Mesenchymal stem cell (in vitro differentiated cells and primary cell): Measurements from ENCODE around the gene STX18.
A peak's percentile ranks its signal among the peaks of the same experiment; 100 is the strongest.

Experiments used
- DNase-seq: peaks from one replicate; pipeline ENCODE4 v3.0.0-alpha.2; 2013
- H2AFZ ChIP-seq: one replicate; pipeline ENCODE4 v1.6.1; 2013; ENCODE audit warnings: low read depth, mild to moderate bottlenecking, control low read depth, inconsistent platforms, low read length, moderate library complexity
- H2AK5ac ChIP-seq: 2 replicates; pipeline ENCODE4 v1.6.1; 2013; ENCODE audit warnings: low read length, moderate library complexity, mild to moderate bottlenecking, inconsistent platforms; ENCODE audit not compliant: severe bottlenecking
- H2BK120ac ChIP-seq: one replicate; pipeline ENCODE4 v1.6.1; 2013; ENCODE audit warnings: low read depth, mild to moderate bottlenecking, inconsistent platforms, low read length, moderate library complexity
- H2BK12ac ChIP-seq, 2 experiments: one replicate each; pipeline ENCODE4 v1.6.1; 2013; ENCODE audit warnings: inconsistent platforms in 2 of 2, low read length in 2 of 2, mild to moderate bottlenecking in 2 of 2, moderate library complexity in 2 of 2, control low read depth in 1 of 2
- H2BK15ac ChIP-seq: one replicate; pipeline ENCODE4 v1.6.1; 2013; ENCODE audit warnings: mild to moderate bottlenecking, low read depth, inconsistent platforms; ENCODE audit not compliant: poor library complexity, severe bottlenecking
- H2BK5ac ChIP-seq: 2 replicates; pipeline ENCODE4 v1.6.1; 2013; ENCODE audit warnings: low read depth, mild to moderate bottlenecking, low read length, control low read depth, inconsistent platforms; ENCODE audit not compliant: poor library complexity, severe bottlenecking
- H3K14ac ChIP-seq, 2 experiments: one replicate each; pipeline ENCODE4 v1.6.1; 2013; ENCODE audit warnings: inconsistent platforms in 2 of 2, low read length in 2 of 2, control low read depth in 1 of 2, mild to moderate bottlenecking in 1 of 2, moderate library complexity in 1 of 2
- H3K18ac ChIP-seq, 2 experiments: one replicate each; pipeline ENCODE4 v1.6.1; 2013; ENCODE audit warnings: inconsistent platforms in 2 of 2, low read length in 2 of 2, control low read depth in 1 of 2, low read depth in 1 of 2, mild to moderate bottlenecking in 1 of 2
- H3K23ac ChIP-seq, 2 experiments: one replicate each; pipeline ENCODE4 v1.6.1; 2013; ENCODE audit warnings: inconsistent platforms in 2 of 2, low read length in 2 of 2, mild to moderate bottlenecking in 2 of 2, moderate library complexity in 2 of 2, control low read depth in 1 of 2
- H3K27ac ChIP-seq: 2 replicates; pipeline ENCODE4 v1.5.1; 2013; ENCODE audit warnings: mild to moderate bottlenecking, moderate library complexity, low read length, control low read depth, inconsistent platforms; ENCODE audit not compliant: poor library complexity, severe bottlenecking
- H3K27me3 ChIP-seq, 2 experiments: 2 replicates each; pipeline versions ENCODE4 v1.6.1 to v1.7.0; 2013; ENCODE audit warnings: low read length in 2 of 2, mild to moderate bottlenecking in 2 of 2, moderate library complexity in 2 of 2, control low read depth in 1 of 2, inconsistent platforms in 1 of 2; ENCODE audit not compliant: control insufficient read depth in 1 of 2, insufficient read depth in 1 of 2
- H3K36me3 ChIP-seq, 2 experiments: 2 replicates each; pipeline versions ENCODE4 v1.6.1 to v1.7.0; 2013; ENCODE audit warnings: low read length in 2 of 2, control low read depth in 1 of 2, inconsistent platforms in 1 of 2, low read depth in 1 of 2, mild to moderate bottlenecking in 1 of 2; ENCODE audit not compliant: insufficient read depth in 2 of 2, control insufficient read depth in 1 of 2
- H3K4ac ChIP-seq, 2 experiments: one replicate each; pipeline ENCODE4 v1.6.1; 2013; ENCODE audit warnings: inconsistent platforms in 2 of 2, low read length in 2 of 2, mild to moderate bottlenecking in 2 of 2, moderate library complexity in 2 of 2, control low read depth in 1 of 2, low read depth in 1 of 2
- H3K4me1 ChIP-seq: 2 replicates; pipeline ENCODE4 v1.6.1; 2013; ENCODE audit warnings: low read depth, low read length, control low read depth; ENCODE audit not compliant: control insufficient read depth, insufficient read depth
- H3K4me2 ChIP-seq: 2 replicates; pipeline ENCODE4 v1.6.1; 2013; ENCODE audit warnings: low read length, mild to moderate bottlenecking, inconsistent platforms; ENCODE audit not compliant: poor library complexity, severe bottlenecking
- H3K4me3 ChIP-seq, 2 experiments: 2 replicates each; pipeline versions ENCODE4 v1.5.1 to v1.7.0; 2013; ENCODE audit warnings: low read length in 2 of 2, mild to moderate bottlenecking in 2 of 2, control low read depth in 1 of 2, low read depth in 1 of 2; ENCODE audit not compliant: insufficient read depth in 1 of 2
- H3K79me1 ChIP-seq: replicated peaks from 2 replicates; pipeline ENCODE4 v1.6.1; 2013; ENCODE audit warnings: mild to moderate bottlenecking, control low read depth, low read length, inconsistent platforms; ENCODE audit not compliant: poor library complexity, severe bottlenecking
- H3K9ac ChIP-seq: 2 replicates; pipeline ENCODE4 v1.7.0; 2013; ENCODE audit warnings: mild to moderate bottlenecking, low read length, moderate library complexity
- H3K9me3 ChIP-seq: 2 replicates; pipeline ENCODE4 v1.7.0; 2013; ENCODE audit warnings: mild to moderate bottlenecking, low read length; ENCODE audit not compliant: control insufficient read depth
- H4K8ac ChIP-seq: one replicate; pipeline ENCODE4 v1.6.1; 2013; ENCODE audit warnings: inconsistent platforms, mild to moderate bottlenecking, low read length, moderate library complexity
- H4K91ac ChIP-seq: one replicate; pipeline ENCODE4 v1.6.1; 2013; ENCODE audit warnings: mild to moderate bottlenecking, low read length, inconsistent platforms
- WGBS: methylation state at CpG from one replicate; pipeline ENCODE4 v1.1.7; 2013; ENCODE audit warnings: mixed read lengths; 5-methylcytosine and 5-hydroxymethylcytosine counted together

The STX18 gene

DNA sequence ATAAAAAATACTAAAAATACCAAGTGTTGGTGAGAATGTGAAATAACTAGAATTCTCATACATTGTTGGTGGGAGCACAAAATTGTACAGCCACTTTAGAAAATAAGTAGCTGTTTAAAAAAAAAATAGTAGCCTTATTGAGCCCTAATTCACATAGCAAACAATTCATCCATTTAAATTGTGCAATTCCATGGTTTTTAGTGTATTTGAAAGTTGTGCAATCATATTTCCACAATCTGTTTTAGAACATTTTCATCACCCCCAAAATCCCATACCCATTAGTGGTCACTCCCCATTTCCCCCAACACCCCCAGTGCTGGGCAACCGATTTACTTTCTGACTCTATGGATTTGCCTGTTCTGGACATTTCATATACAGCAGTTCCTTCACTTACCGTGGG, 37.1 kb downstream of the STX18 start:
- Histone ChIP-seq H3K4ac (no peak overlapping the region), H2BK12ac (no peak overlapping the region), H3K36me3 (peaks cover 0 to 9% of the 10 kb centered on the region in 2 experiments), H2AK5ac (no peak overlapping the region), H2BK120ac (no peak overlapping the region), H3K4me3 (no peak overlapping the region), H3K9ac (no peak overlapping the region), H3K27me3 (no peaks in the 10 kb centered on the region), H3K27ac (no peak overlapping the region), H4K91ac (no peak overlapping the region), H3K14ac (no peak overlapping the region), H3K4me1 (peaks cover under 1% of the 10 kb centered on the region), H3K23ac (no peak overlapping the region), H2BK5ac (no peak overlapping the region), H2BK15ac (no peak overlapping the region), H4K8ac (no peak overlapping the region), H2AFZ (no peak overlapping the region), H3K4me2 (no peak overlapping the region), H3K9me3 (no peaks in the 10 kb centered on the region), H3K18ac (no peak overlapping the region), H3K79me1 (peaks cover 24% of the 10 kb centered on the region)
- WGBS = 93% methylated on average over 2 of the region's 2 CpGs
- no peak for DNase-seq

GRCh38 chr4:4502694-4503311, 39.0 kb downstream of the STX18 start:
- H4K8ac ChIP-seq = peak overlapping the region; percentile 69
- no peak overlapping the region for H2AFZ ChIP-seq
- H3K14ac ChIP-seq = no peak overlapping the region
- H3K4me1 ChIP-seq = peaks cover 2% of the 10 kb centered on the region
- no peak overlapping the region for H3K9ac ChIP-seq
- H3K23ac ChIP-seq = no peak overlapping the region
- peak overlapping the region in 1 of 2 experiments; percentile 39 for H3K18ac ChIP-seq
- H2BK5ac ChIP-seq = no peak overlapping the region
- no peak overlapping the region for H2BK120ac ChIP-seq
- no peaks in the 10 kb centered on the region for H3K27me3 ChIP-seq
- no peak overlapping the region for H2BK15ac ChIP-seq
- H3K79me1 ChIP-seq = peaks cover 19% of the 10 kb centered on the region
- no peak overlapping the region for H3K4me3 ChIP-seq
- H4K91ac ChIP-seq = no peak overlapping the region
- no peak overlapping the region for H3K4ac ChIP-seq
- H3K4me2 ChIP-seq = no peak overlapping the region
- no peak overlapping the region for H2AK5ac ChIP-seq
- WGBS = 58% methylated on average over 9 of the region's 10 CpGs
- H3K27ac ChIP-seq = no peak overlapping the region
- H2BK12ac ChIP-seq = no peak overlapping the region
- peaks cover 0 to 5% of the 10 kb centered on the region in 2 experiments for H3K36me3 ChIP-seq
- peak; percentile 62 for DNase-seq
- H3K9me3 ChIP-seq = no peaks in the 10 kb centered on the region

DNA sequence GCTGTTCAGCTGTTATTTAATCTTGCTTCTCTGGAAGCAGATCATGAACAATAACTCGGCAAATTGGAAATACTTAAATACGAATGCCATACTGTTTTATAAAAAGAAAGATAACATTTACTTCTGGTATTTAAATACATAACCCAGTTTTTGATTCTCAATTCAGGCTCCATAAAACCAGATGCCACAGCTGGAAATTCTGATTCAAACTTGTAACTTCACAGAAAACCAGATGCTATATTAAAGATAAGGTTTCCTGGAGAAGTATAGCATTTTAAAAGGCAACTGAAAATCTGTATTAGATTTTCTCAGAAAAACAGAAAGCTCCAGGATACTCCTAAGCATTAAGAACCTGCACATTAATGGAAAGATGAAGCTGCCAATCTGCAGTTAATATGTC, 40.2 kb downstream of the STX18 start:
- Histone ChIP-seq H3K4me3 (no peak overlapping the region), H3K18ac (no peak overlapping the region), H3K14ac (no peak overlapping the region)

DNA sequence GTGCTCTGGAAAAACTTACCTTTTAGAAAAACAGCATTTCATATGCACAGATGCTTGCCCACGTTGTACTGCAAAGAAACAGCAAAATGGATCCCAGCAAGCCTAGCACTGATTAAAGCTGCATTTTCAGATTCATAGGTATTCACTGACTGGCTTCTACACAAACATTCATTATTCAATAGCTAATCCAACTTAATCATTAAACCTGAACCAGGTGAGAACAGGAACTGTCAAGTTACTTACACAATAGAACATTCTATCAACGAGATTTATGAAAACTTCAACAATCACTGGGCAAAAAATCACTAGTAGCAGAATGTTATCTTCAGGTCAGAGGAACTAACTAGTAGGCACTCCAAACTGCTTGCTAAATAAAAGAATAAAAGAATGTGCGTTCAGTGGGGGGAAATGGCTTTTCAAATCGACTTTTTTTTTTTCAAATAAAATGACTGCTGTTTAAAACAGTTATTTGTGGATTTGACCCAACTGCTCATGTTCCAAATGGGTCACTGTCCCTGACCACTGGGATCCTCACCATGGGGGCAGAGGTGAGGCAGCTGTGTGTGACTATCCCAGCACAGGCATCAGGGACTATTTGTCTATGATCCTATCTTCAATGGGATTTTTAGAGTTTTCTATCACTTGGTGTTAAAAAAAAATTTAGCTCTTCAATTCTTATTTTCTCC, 42.3 kb downstream of the STX18 start:
- no peaks in the 10 kb centered on the region for H3K9me3 ChIP-seq
- H3K23ac ChIP-seq = no peak overlapping the region
- no peak overlapping the region for H4K91ac ChIP-seq
- no peak overlapping the region for H3K4ac ChIP-seq
- H3K27me3 ChIP-seq = no peaks in the 10 kb centered on the region
- no peak overlapping the region for H2BK5ac ChIP-seq
- H2BK12ac ChIP-seq = no peak overlapping the region
- no peak overlapping the region for H3K9ac ChIP-seq
- no peak overlapping the region for H2AK5ac ChIP-seq
- H4K8ac ChIP-seq = no peak overlapping the region
- H3K79me1 ChIP-seq = peaks cover 22% of the 10 kb centered on the region
- no peak overlapping the region for H2BK120ac ChIP-seq
- H3K4me3 ChIP-seq = no peak overlapping the region
- no peak overlapping the region for H3K14ac ChIP-seq
- no peak overlapping the region for H3K4me2 ChIP-seq
- no peak overlapping the region for H3K27ac ChIP-seq
- peaks cover 5% of the 10 kb centered on the region for H3K4me1 ChIP-seq
- no peak for DNase-seq
- no peak overlapping the region for H3K18ac ChIP-seq
- H2AFZ ChIP-seq = no peak overlapping the region
- no peak overlapping the region for H2BK15ac ChIP-seq
- H3K36me3 ChIP-seq = peaks cover 0 to 3% of the 10 kb centered on the region in 2 experiments
- WGBS = 79% methylated on average over 2 of the region's 4 CpGs

More for the DNA sequence above, 40.2 kb downstream of the STX18 start:
- H3K9me3 ChIP-seq = no peaks in the 10 kb centered on the region
- no peak overlapping the region for H2AK5ac ChIP-seq
- H3K4ac ChIP-seq = no peak overlapping the region
- no CpG with 5 or more reads among the region's 2 CpGs for WGBS
- H3K27ac ChIP-seq = no peak overlapping the region
- no peak overlapping the region for H4K8ac ChIP-seq
- peaks cover 15% of the 10 kb centered on the region for H3K79me1 ChIP-seq
- no peak for DNase-seq
- H3K36me3 ChIP-seq = peaks cover 0 to 3% of the 10 kb centered on the region in 2 experiments
- H3K4me2 ChIP-seq = no peak overlapping the region
- no peak overlapping the region for H2BK5ac ChIP-seq
- H2BK15ac ChIP-seq = no peak overlapping the region
- no peak overlapping the region for H3K23ac ChIP-seq
- no peaks in the 10 kb centered on the region for H3K27me3 ChIP-seq
- no peak overlapping the region for H2BK120ac ChIP-seq
- no peak overlapping the region for H2BK12ac ChIP-seq
- H3K9ac ChIP-seq = no peak overlapping the region
- no peak overlapping the region for H2AFZ ChIP-seq
- no peak overlapping the region for H4K91ac ChIP-seq
- H3K4me1 ChIP-seq = peaks cover 5% of the 10 kb centered on the region
